Right lobe of liver (tissue), 6 donors: ENCODE data around the gene SNX6. TPM values are rescaled to one million over a fixed set of nuclear protein-coding genes. Genes with fewer than 3 reads are reported as not detected.

ENCODE experiments used
- ATAC-seq, 4 donors: fragments of 200-7000 bp; cut with Tn5 transposase; one replicate each; pipeline ENCODE4 v1.9.1; 2020; ENCODE audit warnings: mild to moderate bottlenecking in 4 of 4, moderate library complexity in 4 of 4
- DNase-seq, 3 donors: peaks; one replicate each; pipeline ENCODE4 v3.0.0-alpha.2; 2020
- H3K27ac ChIP-seq, 3 donors: fragments of 200-600 bp; one replicate each; pipeline ENCODE4 v1.8.0; 2022
- H3K27me3 ChIP-seq, 2 donors: fragments of 200-600 bp; one replicate each; pipeline ENCODE4 v1.8.0; 2022
- H3K36me3 ChIP-seq, 4 donors: fragments of 200-600 bp; sonication (generic) in 1 of 4; one replicate each; pipeline versions ENCODE4 v1.5.1 to v1.8.0; 2017 to 2022; ENCODE audit warnings: control low read depth in 1 of 4
- H3K4me1 ChIP-seq, 4 donors: fragments of 200-600 bp; sonication (generic) in 1 of 4; one replicate each; pipeline versions ENCODE4 v1.5.1 to v1.8.0; 2017 to 2022; ENCODE audit warnings: control low read depth in 1 of 4
- H3K4me3 ChIP-seq, 3 donors: fragments of 200-600 bp; one replicate each; pipeline ENCODE4 v1.8.0; 2022
- H3K9me3 ChIP-seq, 4 donors: fragments of 200-600 bp; sonication (generic) in 1 of 4; one replicate each; pipeline versions ENCODE4 v1.5.1 to v1.8.0; 2017 to 2022; ENCODE audit warnings: control low read depth in 1 of 4
- CTCF ChIP-seq, 4 donors: fragments of 200-600 bp in 3 of 4; fragments of 450-650 bp in 1 of 4; IDR thresholded peaks; one replicate each; pipeline versions ENCODE4 v1.5.1 to v1.8.0; 2016 to 2022; ENCODE audit warnings: antibody characterized with exemption in 4 of 4, mild to moderate bottlenecking in 2 of 4
- POLR2A ChIP-seq: fragments of 450-650 bp; IDR thresholded peaks from one replicate; pipeline ENCODE4 v1.6.1; 2017; ENCODE audit warnings: antibody characterized with exemption, mild to moderate bottlenecking
- WGBS: methylation state at CpG from one replicate; pipeline ENCODE4 v1.1.6; 2018; ENCODE audit warnings: low coverage, low lambda C conversion rate; ENCODE audit not compliant: insufficient coverage; ENCODE audit errors: missing lambda C conversion rate; 5-methylcytosine and 5-hydroxymethylcytosine counted together
- intact Hi-C, 2 donors: fragments of 100-400 bp; cut with DNase I; formaldehyde crosslinking; loops; one replicate each; pipeline versions ENCODE4 v1.11.2 to v1.14.1; 2022
- total RNA-seq, 6 experiments: library from RNA; depleted of rRNA in 2 of 6; stranded (reverse); fragments of >200 nt in 2 of 6; fragmentation: NEBNext Ultra II Directional in 3 of 6; extraction: Animal tissue kit (Norgen Biotek cat#: 25700) in 3 of 6; gene quantifications; one replicate each; pipeline versions ENCODE4 v1.1.0 to v1.2.4, GENCODE V29; 2016 to 2023
- donor health status: DM: no; HTN: yes; CAD: no.
- donor health status: DM: no; HTN: no; CAD: no.
- donor health status: DM: no; HTN: no; CAD: no.
- donor health status: DM: no; HTN: yes; CAD: no.
- donor health status: DM: no; HTN: yes; CAD: no.

The SNX6 gene
- total RNA-seq, 6 experiments from 2014 or later, result 16.4 to 49.7 (median 31.5) TPM

- intact Hi-C loops, result no loop called here
- H3K4me3 ChIP-seq, result no peak overlapping the region
- ATAC-seq (no peak), DNase-seq (peak in 2 of 3 donors; percentile 7 to 17)
- H3K27ac ChIP-seq, result no peak overlapping the region
- H3K27me3 ChIP-seq, result no peaks in the 10 kb centered on the region
- no peaks in the 10 kb centered on the region for H3K4me1 ChIP-seq
- no peaks in the 10 kb centered on the region for H3K9me3 ChIP-seq
- peaks cover 4 to 78% (median 42%) of the 10 kb centered on the region in 4 donors for H3K36me3 ChIP-seq
- WGBS, result 95% methylated on average over 4 of the region's 5 CpGs
- TF ChIP-seq POLR2A, result no peak
- no peak for TF ChIP-seq CTCF (IDR thresholded peaks at IDR 0.05)
Observed at GRCh38 chr14:34592623-34593022, 37.3 kb downstream of the SNX6 start.

- DNase-seq, result peak in 1 of 3 donors; percentile 6
- 73% methylated on average over 3 of the region's 6 CpGs for WGBS
- no peak for ATAC-seq
- Histone ChIP-seq H3K27ac (no peak overlapping the region), H3K27me3 (no peaks in the 10 kb centered on the region), H3K4me1 (no peaks in the 10 kb centered on the region), H3K36me3 (peaks cover 4 to 60% (median 24%) of the 10 kb centered on the region in 4 donors), H3K9me3 (no peaks in the 10 kb centered on the region), H3K4me3 (no peak overlapping the region)
- TF ChIP-seq POLR2A, result no peak
- no peak for TF ChIP-seq CTCF (IDR thresholded peaks at IDR 0.05)
- intact Hi-C loops, result no loop called here
Observed at GRCh38 chr14:34583525-34583924, 46.4 kb downstream of the SNX6 start.

GRCh38 chr14:34582117-34582680, 47.7 kb downstream of the SNX6 start:
- H3K9me3 ChIP-seq, result no peaks in the 10 kb centered on the region
- peak in 2 of 3 donors; percentile 3 to 16 for DNase-seq
- H3K4me3 ChIP-seq, result no peak overlapping the region
- intact Hi-C loops, result no loop called here
- peaks cover 4 to 59% (median 21%) of the 10 kb centered on the region in 4 donors for H3K36me3 ChIP-seq
- no peaks in the 10 kb centered on the region for H3K4me1 ChIP-seq
- no peak overlapping the region for H3K27ac ChIP-seq
- ATAC-seq, result no peak
- WGBS, result 97% methylated on average over 8 of the region's 11 CpGs
- TF ChIP-seq CTCF (IDR thresholded peaks at IDR 0.05), result no peak
- no peak for TF ChIP-seq POLR2A
- no peaks in the 10 kb centered on the region for H3K27me3 ChIP-seq

GRCh38 chr14:34580381-34580780, 49.6 kb downstream of the SNX6 start:
- 94% methylated on average over 5 of the region's 5 CpGs for WGBS
- no peaks in the 10 kb centered on the region for H3K9me3 ChIP-seq
- peaks cover 4 to 50% (median 19%) of the 10 kb centered on the region in 4 donors for H3K36me3 ChIP-seq

More at GRCh38 chr14:34580381-34580780, 49.6 kb downstream of the SNX6 start:
- ATAC-seq, result no peak
- intact Hi-C loops, result no loop called here
- TF ChIP-seq CTCF (IDR thresholded peaks at IDR 0.05), result no peak
- no peak for TF ChIP-seq POLR2A
- no peaks in the 10 kb centered on the region for H3K27me3 ChIP-seq
- H3K27ac ChIP-seq, result no peak overlapping the region
- DNase-seq, result peak in 2 of 3 donors; percentile 5 to 18
- no peak overlapping the region for H3K4me3 ChIP-seq
- no peaks in the 10 kb centered on the region for H3K4me1 ChIP-seq
